HG03571 (cell line): ENCODE measurements around the gene ZMIZ2.

ENCODE experiments used
- ATAC-seq: cut with Tn5 transposase; IDR thresholded peaks from one replicate; pipeline ENCODE4 v1.9.1; 2021; ENCODE audit not compliant: unreplicated experiment

The ZMIZ2 gene

DNA sequence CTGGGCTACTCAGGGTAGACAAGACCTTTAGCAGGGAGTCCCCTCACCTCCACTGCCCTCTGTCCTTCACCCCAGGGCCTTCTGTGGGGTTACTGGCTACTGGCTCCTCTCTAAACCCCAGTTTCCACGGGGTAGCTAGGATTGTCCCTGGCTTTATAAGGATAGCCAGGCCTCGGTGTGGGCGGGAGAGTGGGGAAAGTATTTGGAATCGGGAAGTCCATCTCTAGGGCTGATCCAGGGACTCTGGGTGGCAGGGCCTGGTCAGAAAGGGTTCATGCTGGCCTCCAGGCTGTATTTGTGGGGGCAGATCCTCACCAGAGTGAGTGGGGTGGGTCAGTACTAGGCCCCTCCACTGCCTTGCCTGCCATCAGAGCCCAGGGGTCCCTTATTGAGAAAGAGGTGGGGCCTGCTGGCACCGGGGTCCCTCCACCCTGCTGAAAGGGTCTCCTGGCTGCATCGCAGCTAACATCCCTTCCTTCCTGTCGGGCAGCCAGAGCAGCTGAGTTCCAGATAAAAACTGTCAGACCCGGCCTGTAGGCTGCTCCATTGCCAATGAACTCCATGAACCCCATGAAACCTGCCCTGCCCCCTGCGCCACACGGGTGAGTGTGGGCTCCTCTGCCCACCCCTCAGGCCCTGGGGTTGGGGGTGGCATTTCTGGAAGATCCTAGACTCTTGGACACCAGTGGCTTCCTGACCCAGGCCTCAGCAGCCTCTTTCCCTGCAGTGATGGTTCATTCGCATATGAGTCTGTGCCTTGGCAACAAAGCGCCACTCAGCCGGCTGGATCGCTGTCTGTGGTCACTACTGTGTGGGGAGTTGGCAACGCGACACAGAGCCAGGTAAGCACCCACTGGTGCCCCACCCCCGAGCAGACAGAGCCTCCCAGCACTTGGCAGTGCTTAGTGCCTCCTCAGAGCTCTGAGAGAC, 7.3 kb downstream of the ZMIZ2 start:
- ATAC-seq = no peak

DNA sequence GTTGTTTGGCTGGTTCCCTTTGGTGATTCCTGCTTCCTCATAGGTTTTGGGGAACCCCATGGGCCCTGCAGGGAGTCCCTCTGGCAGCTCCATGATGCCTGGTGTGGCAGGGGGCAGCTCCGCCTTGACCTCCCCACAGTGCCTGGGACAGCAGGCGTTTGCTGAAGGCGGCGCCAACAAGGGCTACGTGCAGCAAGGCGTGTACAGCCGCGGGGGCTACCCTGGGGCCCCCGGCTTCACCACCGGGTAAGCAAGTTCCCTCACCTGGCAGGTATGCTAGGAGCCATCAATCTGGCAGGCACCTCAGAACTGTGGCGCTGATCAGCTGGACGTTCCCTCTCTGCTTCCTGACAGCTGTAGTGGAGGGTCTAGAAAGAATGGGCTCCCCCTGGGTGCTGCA, 8.3 kb downstream of the ZMIZ2 start:
- ATAC-seq = no peak

DNA sequence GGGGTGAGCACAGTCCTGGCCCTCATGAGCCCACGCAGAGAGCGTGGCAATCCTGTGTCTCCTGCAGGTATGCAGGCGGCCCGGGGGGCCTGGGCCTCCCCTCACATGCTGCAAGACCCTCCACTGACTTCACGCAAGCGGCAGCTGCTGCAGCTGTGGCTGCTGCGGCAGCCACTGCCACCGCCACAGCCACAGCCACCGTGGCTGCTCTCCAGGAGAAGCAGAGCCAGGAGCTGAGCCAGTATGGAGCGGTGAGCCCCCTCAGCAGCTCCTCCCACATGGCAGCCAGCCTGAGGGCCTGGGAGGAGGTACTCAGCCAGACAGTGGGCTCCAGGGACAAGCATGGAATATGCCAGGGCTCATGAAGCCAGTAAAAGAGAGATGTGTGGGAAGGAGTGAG, 8.7 kb downstream of the ZMIZ2 start:
- ATAC-seq = no peak

DNA sequence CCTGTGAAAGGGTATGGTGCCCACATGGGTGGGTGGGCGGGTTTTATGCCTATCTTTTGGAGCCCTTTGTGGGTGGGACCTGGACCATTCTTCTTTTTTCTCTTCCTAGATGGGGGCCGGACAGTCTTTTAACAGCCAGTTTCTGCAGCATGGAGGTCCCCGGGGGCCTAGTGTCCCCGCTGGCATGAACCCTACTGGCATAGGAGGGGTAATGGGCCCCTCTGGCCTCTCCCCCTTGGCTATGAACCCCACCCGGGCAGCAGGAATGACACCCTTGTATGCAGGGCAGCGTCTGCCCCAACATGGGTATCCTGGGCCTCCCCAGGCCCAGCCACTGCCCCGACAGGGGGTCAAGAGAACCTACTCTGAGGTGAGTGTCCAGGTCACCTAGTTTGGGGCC, 9.1 kb downstream of the ZMIZ2 start:
- no peak for ATAC-seq

DNA sequence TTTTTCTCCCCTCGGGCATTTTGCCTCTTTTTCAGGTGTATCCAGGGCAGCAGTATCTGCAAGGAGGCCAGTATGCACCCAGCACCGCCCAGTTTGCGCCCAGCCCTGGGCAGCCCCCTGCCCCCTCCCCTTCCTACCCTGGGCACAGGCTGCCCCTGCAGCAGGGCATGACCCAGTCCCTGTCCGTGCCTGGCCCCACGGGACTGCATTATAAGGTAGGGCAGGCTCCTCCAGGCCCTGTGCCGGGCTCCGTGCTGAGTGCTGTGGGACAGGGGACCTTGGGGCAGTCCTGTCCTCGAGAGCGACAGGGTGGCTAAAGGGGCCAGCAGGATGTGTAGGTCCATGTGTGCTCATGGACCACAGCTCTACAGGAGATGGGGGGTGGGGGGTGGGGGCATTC, 10.6 kb downstream of the ZMIZ2 start:
- ATAC-seq = no peak

DNA sequence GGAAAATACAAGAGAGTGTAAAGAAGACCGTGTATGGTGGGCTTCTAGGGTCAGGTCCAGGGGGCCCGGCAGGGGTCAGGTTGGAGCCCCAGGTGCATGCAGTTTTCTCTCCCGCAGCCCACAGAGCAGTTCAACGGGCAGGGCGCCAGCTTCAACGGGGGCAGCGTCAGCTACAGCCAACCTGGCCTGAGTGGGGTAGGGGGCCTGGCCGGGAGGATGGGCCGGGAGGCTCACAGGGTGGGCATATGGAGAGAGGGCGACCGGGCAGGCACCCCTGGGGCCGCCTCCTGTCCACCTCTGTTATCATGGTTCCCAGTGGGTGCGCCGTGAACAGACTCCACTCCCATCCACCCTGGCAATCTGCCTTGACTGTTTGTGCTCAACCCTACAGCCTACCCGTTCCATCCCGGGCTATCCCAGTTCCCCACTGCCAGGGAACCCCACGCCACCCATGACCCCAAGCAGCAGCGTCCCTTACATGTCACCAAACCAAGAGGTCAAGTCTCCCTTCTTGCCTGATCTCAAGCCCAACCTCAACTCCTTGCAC, 11.5 kb downstream of the ZMIZ2 start:
- no peak for ATAC-seq

DNA sequence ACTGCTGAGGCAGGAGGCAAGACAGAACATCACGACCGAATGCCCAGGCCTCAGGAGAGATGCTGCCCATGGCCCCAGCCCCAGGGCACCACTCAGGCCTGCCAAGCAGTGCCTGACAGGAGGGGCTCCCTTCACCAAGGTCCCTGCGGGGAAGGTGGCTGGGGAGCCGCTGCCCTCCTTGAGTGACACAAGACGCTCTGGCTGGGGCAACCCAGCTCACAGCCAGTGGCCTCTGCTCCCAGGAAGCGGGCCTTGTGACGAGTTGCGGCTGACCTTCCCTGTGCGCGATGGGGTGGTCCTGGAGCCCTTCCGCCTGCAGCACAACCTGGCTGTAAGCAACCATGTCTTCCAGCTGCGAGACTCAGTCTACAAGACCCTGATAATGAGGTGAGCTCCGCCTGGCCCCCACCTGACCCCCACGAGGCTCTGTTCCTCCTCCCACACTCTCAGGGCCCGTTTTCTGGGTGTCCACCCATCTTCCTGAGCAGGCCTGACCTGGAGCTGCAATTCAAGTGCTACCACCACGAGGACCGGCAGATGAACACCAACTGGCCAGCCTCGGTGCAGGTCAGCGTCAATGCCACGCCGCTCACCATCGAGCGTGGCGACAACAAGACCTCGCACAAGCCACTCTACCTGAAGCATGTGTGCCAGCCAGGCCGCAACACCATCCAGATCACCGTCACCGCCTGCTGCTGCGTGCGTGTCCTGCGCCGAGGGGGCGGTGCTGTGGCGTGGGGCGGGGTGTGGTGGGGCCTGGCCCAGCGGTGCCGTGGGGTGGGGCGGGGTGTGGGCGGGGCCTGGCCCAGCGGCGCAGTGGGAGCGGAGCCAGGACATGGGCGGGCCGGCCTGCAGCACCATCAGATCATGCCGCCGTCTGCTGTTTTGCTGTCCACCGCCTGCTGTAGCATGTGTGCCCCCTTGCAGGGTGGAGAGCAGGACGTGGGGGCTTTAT, 12.8 kb downstream of the ZMIZ2 start:
- no peak for ATAC-seq

DNA sequence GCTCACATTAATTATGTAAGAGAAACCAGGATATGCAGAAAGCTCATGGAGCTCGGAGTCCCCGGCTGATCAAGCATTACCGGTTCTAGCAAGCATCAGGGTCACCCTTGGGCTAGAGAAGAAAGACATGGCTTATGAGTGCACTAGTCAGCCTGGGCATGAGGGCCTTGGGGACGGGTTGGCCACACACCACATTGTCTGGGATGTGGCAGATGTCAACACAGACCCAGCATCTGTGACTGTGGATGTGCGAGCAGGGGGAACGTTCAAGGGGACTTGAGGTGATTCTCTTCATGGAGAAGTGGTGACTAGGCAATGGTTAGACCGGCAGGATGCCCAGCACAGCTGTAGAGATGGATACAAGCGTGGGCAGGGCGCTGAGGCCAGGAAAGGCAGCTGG, 13.7 kb downstream of the ZMIZ2 start:
- ATAC-seq = no peak

DNA sequence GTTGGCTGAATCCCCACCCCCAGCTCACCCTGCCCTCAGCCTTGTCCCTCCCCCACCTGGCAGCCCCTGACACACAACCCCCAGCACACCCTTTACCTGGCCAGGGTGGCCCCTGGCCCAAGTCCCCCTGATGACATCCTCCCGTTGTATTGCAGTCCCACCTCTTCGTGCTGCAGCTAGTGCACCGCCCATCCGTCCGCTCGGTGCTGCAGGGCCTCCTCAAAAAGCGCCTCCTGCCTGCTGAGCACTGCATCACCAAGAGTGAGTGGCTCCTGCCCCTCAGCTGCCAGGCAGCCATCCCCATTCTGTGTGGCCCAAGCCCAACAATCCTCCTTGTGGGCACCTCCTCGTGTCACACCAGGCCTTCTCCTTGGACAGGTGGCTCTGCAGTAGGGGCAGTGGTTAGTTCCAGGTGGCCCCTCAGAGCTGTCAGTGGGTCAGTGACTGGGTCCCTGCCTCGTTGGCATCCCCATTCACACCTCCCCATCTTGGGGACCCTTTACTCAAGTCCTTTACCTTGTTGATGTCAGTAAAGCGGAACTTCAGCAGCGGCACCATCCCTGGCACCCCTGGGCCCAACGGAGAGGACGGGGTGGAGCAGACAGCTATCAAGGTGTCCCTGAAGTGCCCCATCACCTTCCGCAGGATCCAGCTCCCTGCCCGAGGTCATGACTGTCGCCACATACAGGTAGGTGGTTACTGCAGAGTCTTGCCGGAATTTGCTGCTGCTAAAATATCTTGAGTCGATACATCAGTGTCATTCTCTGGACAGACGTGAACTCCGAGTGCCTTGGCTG, 14.3 kb downstream of the ZMIZ2 start:
- no peak for ATAC-seq

DNA sequence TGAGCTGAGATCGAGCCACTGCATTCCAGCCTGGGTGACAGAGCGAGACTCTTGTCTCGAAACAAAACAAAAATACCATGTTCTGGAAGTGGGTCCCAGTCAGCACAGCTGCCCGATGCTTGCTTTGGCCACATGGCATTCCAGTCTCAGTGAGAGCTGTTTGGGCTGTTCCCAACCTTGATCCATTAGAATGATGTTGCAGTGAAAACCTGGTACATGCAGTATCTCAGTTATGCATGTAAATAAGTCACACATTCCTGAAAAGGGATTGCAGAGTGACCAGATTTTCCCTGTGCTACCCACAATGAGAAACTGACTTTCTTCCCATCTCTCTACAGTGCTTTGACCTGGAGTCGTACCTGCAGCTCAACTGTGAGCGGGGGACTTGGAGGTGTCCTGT, 15.4 kb downstream of the ZMIZ2 start:
- no peak for ATAC-seq

DNA sequence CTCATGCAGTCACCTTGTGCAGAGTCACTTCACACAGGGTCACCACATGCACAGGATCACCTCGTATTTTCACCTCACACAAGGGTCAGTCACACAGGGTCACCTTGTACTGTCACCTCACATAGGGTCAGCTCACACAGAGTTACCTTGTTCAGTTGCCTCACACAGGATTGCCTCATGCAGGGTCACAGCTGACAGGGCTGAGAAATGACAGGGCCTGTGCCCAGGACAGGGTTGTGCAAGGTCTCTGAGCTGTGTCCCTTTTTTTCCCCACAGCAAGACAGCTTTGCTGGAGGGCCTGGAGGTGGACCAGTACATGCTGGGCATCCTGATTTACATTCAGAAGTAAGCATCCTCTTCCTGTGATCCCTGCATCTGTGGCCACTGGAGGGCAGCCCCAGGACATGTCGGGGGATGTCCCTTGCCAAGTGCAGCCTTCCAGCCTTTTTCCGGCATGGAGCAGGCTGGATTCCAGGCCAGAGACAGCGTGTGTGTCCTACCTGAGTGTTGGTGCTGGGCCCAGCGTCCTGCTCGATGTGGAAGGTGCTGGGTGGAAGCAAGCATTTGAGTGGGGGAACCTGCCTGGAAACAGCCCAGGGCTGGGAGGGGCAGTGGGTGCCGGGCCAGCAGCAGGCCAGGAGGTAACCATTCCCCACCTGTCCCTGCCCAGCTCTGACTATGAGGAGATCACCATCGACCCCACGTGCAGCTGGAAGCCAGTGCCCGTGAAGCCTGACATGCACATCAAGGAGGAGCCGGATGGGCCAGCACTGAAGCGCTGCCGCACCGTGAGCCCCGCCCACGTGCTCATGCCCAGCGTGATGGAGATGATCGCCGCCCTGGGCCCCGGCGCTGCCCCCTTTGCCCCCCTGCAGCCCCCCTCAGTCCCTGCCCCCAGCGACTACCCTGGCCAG, 16.3 kb downstream of the ZMIZ2 start:
- ATAC-seq = no peak

DNA sequence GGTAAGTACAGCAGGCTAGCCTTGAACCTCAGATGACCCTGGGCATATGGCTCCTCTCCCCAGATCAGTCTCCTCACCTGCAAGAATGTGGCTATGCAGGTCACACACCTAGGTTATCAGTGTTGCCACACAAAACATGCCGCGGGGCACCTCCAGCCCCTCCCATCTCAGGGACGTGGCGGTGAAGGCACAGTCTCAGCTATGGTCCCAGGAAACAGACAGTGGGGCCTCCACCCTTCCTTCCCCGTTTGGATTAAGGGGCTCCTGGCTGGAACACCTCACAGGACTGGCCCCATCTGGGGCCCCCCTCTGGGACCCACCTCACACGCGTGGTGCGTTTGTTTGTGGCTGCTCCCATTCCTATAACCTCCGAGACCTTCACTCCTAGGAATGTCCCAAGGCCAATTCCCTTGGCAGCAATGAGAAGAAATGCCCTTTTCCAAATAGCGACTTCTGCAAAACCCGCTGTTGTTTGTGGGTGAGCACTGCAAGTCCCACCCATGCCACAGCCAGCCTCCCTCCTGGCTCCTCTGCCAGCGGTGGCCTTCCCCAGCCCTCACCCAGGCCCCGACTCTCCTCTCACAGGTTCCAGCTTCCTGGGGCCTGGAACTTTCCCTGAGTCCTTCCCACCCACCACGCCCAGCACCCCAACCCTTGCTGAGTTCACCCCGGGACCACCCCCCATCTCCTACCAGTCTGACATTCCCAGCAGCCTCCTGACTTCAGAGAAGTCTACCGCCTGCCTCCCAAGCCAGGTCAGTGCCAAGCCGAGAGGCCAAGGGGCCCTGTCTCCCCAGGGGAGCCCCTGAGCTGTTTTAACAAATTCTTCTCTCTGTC, 17.1 kb downstream of the ZMIZ2 start:
- no peak for ATAC-seq

DNA sequence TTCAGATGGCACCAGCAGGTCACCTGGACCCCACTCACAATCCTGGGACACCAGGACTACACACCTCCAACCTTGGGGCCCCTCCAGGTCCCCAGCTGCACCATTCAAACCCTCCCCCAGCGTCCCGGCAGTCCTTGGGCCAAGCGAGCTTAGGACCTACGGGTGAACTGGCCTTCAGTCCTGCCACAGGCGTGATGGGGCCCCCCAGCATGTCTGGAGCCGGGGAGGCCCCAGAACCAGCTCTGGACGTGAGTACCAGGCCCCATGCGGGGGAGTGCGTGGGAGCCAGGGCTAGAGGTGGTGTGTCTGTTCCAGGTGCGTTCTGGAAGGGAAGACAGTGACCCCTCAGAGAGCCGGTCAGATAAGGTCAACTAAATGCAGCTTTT, 17.8 kb downstream of the ZMIZ2 start:
- no peak for ATAC-seq

DNA sequence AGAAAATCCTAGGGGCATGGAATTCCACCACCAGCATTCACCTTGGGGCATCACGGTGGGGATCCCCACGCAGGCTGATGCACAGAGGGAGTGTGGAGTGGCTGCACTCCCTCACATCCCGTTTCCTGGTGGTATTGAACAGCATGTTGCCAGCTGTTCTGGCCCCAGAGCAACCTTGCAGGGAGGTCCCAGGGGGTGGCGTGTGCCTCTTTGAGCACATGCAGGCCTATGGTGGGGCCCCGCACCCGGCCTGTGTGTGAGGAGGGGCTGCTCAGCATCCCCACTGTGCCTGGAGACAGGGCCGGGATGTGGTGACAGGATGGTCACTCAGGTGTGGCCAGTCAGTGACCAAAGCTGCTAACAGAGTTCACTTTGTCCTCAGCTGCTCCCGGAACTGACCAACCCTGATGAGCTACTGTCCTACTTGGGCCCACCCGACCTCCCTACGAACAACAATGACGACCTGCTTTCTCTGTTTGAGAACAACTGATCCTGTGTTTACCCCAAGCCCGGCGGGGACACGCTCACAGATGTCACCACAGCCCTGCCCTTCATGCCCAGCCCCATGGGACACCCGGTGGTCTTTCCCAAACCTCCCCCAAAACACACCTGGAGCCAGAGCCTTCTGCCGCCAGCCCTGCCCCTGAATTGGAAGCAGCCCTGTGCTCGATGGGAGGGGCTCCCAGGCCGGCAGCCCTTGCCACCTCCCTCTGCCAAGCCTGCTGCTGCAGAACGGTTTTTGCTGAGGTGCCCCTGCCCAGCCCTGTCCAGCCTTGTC, 18.7 kb downstream of the ZMIZ2 start:
- ATAC-seq = no peak

DNA sequence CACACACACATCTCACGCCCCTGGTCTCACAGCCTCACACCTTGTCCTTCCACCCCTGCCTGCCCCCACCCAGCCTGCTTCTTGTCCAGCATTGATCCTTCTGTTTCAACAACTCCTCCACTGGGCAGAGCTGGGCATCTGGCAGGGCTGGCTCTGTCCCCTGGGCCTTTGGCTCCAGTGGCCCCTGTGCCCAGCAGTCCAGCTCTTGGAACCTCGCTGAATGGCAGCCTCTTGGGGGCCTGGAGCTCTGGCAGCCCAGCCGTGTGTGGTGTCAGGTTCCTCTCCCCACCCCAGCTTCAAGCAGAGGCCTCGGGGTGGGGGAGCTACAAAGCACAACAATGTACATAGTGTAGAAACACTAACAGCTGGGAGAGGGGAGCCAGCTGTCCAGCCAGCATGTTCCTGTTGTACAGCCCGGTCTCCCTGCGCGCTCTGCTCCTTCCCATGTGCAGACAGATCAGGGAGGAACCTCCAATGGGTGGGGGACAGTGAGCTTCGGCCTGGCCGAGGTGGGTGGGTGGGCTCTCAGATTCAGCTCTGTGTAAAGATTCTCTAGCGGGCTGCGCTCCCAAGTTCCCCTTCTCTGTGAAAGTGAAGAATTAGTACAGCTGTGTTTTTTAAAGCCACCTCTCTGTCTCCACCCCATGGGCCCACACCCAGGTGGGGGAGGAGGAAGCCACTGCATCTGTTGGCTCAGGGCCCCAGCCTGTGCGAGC, 19.4 kb downstream of the ZMIZ2 start:
- no peak for ATAC-seq

DNA sequence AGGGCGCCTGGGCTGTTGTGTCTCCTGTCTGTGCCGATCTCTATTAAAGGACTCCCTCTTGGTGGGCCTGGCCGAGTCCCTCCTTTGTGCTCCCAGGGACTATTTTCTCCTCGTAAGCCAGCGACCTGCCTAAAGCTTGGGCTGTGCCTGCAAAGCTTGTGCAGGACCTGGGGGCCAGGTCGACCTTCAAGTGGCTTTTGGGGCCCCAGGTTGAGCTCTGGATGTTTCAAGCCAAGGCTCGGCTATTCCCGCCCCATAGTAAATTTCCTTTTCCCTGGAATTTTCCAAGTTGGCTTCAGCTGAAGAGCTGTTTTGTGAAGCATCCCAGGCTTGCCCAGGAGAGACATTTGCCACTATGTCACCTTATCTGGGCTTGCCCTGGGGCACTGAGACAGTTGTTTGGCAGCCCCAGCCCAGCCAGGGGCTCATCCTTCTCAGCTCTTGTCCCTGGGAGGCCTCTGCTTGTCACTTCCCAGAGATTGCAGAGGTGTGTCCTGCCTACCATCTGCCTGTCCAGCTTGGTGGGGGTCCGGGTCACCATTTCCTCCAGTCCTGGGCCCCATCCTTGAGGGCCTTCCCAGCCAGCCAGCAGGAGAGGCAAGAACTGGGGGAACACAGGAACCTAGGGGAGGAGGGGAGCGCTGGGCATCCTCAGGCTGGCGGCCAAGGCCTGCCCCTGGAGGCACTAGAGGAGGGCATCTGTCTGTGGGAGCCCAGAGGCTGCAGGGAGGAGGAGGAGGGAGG, 20.2 kb downstream of the ZMIZ2 start:
- ATAC-seq = no peak

DNA sequence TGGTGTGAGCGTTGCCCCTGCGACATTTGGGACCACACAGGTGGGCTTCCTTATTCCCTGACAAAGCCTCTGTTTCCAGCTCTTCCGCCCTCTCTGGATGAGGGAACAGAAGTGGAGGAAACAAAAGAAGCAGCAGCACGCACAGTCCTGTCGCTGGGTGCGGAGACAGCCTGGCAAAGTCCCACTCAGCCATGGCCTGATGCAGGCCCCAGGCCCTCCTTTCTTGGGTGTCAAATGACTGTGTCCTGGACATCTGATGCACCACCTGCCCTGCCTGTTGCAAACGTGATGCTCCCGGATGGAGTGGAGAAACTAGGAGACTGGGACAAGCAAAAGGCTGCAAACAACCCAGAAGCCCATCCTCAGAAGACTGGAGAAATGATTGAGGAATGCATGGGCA, 20.7 kb downstream of the ZMIZ2 start:
- ATAC-seq = no peak
